ENCODE measurements around the gene RIPK4. TPM values are rescaled to one million over a fixed set of nuclear protein-coding genes. Genes with fewer than 3 reads are reported as not detected.

The RIPK4 gene
- not detected in 2 replicates for total RNA-seq

DNA sequence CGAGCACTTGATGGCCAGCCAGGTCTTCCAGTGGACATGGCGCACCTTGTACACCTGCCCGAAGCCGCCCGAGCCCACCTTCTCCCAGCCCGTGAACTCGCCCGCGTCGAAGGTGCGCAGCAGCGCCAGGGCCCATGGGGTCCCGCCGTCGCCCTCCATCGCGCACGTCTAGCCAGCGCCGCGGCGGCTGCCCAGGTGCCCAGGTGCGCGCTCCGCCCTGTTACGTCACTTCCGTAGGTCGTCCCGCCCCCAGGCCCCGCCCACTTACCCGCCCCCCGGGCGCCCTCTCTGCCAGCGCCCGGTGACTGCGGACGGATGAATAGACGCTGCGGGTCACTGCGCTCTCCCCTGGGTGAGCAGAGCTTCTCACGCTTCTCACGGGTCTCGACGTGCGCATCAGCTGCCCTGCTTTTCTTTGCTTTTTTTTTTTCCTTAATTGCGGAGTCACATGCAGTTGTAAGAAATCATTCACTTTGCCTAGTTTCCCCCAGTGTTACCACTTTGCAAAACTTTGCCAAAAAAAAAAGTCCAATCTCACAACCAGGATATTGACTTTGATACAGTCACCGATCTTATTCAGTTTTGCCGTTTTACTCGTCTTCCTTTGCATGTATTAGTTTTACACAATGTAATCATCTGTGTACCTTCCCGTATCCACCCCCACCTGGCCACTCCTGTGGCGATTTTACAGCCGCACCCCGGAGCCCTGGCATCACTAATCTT lies at the start of gene RIPK4:
Gene RIPK4, minus strand, starts transcription at position 170 of the 723 bp plus-strand sequence. Its CDS starts 11 bp downstream, at position 159.
- peaks cover 21% of the 10 kb centered on the region for H3K4me1 Mint-ChIP-seq (ENCODE audit: low read depth)
- intact Hi-C loops (cut with micrococcal nuclease), result no loop called here
- H3K27ac Mint-ChIP-seq, result no peak within 1 kb of the TSS
- peak within 1 kb of the TSS; percentile 71 for H3K4me3 Mint-ChIP-seq (ENCODE audit: low read depth)
- no peak for DNase-seq (ENCODE audit: low spot score)
- H3K36me3 Mint-ChIP-seq (ENCODE audit: low read depth), result peaks cover 5% of the 10 kb centered on the region
- H3K9me3 Mint-ChIP-seq, result no peaks in the 10 kb centered on the region
- H3K27me3 Mint-ChIP-seq (ENCODE audit: low read depth), result peaks cover 81% of the 10 kb centered on the region

DNA sequence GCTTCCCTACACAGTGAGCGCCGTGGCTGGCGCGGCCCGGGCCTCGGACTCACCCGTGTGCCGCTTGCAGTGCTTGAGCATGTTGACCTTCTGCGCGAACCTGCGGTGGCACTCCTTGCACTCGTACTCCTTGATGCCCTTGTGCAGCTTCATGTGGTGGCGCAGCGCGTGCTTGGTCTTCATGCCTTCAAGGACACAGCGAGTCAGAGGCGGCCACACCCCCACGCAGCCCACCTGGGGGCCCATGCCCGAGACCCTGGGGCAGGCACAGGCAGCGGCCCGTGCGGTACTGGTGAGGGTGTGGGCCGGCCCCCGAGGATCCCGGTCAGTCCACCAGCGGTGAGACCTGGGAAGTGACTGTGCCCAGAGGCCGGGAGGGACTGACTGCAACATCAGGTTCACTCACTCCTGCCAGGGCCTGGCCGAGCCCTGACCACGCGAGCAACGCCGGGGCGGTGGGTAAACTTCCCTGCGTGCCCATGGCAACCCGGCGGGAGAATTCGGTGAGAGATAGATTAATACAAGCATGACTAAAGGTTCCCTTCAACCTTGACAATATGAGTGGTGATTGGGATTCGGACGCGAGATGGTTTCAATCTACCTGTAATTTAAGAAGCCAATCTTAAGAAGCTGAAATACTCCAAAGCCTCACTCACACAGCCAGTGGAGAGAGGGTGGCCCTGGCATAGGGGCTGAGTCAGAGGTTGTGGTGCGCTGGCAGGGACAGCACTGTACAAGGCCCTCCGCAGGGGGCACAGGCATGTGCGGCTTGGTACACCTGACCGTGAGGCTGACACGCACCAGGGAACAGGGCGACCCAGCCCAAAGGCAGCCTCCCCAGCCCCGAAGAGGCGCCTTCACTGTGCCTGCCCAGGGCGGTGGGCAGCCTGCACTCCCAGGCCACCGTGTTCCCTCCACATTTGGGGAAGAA lies 49.1 kb upstream of the RIPK4 start:
- H3K9me3 Mint-ChIP-seq, result no peaks in the 10 kb centered on the region
- H3K4me1 Mint-ChIP-seq (ENCODE audit: low read depth), result no peaks in the 10 kb centered on the region
- intact Hi-C loops (cut with micrococcal nuclease), result loop anchor here (1.0 to 2.0 kb wide), 2 partner anchors 293 to 301 kb away; no protein-coding TSS in a partner anchor
- H3K27me3 Mint-ChIP-seq (ENCODE audit: low read depth), result no peaks in the 10 kb centered on the region
- H3K36me3 Mint-ChIP-seq (ENCODE audit: low read depth), result peaks cover 10% of the 10 kb centered on the region
- DNase-seq (ENCODE audit: low spot score), result no peak
- no peak overlapping the region for H3K27ac Mint-ChIP-seq
- no peak overlapping the region for H3K4me3 Mint-ChIP-seq (ENCODE audit: low read depth)

DNA sequence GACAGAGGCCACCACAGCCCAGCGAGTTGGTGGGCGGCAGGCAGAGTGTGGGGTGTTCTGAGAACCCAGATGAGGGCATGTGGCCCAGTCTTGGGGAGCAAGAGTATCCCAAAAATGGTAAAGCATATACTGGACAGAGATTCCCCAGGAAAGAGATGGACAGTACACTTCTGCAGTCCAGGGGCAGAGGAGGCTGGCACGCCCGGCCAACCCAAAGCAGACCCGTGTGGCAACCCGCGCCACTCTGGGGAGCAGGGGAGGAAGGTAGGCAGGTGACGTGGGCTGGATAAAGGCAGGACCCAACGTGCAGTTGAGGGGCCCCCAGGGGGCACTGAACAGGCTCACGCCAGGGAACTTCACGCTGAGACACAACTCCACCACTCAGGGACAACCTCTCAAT lies 46.4 kb upstream of the RIPK4 start:
- Mint-ChIP-seq H3K36me3 (ENCODE audit: low read depth) (peaks cover 26% of the 10 kb centered on the region), H3K27ac (no peak overlapping the region), H3K4me3 (ENCODE audit: low read depth) (no peak overlapping the region), H3K4me1 (ENCODE audit: low read depth) (no peaks in the 10 kb centered on the region), H3K9me3 (no peaks in the 10 kb centered on the region), H3K27me3 (ENCODE audit: low read depth) (no peaks in the 10 kb centered on the region)
- DNase-seq (ENCODE audit: low spot score), result no peak
- intact Hi-C loops (cut with micrococcal nuclease), result no loop called here

DNA sequence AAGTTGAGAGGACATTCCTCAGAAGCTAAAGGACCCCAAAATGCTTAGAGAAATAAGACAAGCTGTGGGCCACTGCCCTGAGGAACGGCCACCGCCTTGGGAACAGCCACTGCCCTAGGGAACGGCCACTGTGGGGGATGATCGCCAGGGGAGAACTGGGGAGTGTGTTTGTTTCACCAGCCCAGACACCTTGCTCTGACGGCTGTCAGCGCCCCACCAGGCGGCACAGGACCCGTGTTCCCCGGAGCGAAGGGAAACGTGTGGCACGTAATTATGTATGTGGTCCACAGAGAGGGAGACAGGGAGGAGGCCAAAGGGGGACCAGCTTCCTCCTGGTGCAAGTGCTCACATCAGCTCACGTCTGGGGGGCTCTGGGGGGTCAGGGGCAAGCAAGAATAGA lies 45.8 kb upstream of the RIPK4 start:
- intact Hi-C loops (cut with micrococcal nuclease), result no loop called here
- no peaks in the 10 kb centered on the region for H3K4me1 Mint-ChIP-seq (ENCODE audit: low read depth)
- H3K27ac Mint-ChIP-seq, result no peak overlapping the region
- H3K27me3 Mint-ChIP-seq (ENCODE audit: low read depth), result no peaks in the 10 kb centered on the region
- no peaks in the 10 kb centered on the region for H3K9me3 Mint-ChIP-seq
- H3K4me3 Mint-ChIP-seq (ENCODE audit: low read depth), result no peak overlapping the region
- no peak for DNase-seq (ENCODE audit: low spot score)
- peaks cover 30% of the 10 kb centered on the region for H3K36me3 Mint-ChIP-seq (ENCODE audit: low read depth)

DNA sequence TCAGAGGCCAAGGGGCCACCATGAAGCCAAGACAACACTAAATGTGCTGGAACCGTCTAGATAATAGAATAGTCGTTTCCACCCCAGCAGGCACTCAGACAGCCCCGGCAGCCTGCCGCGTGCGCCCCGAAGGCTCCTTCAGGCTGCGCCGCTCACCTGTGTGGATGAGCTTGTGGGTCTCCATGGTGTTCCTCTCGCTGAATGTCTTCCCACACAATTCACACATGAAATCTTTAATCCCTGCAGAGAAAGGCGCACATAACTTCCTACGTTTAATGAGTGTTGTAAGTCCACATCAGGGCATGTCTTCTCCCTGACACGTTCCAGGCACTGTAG lies 43.7 kb upstream of the RIPK4 start:
- no peak overlapping the region for H3K27ac Mint-ChIP-seq
- peaks cover 1% of the 10 kb centered on the region for H3K4me1 Mint-ChIP-seq (ENCODE audit: low read depth)
- intact Hi-C loops (cut with micrococcal nuclease), result no loop called here
- H3K4me3 Mint-ChIP-seq (ENCODE audit: low read depth), result no peak overlapping the region
- no peaks in the 10 kb centered on the region for H3K27me3 Mint-ChIP-seq (ENCODE audit: low read depth)
- DNase-seq (ENCODE audit: low spot score), result no peak
- H3K9me3 Mint-ChIP-seq, result peaks cover 11% of the 10 kb centered on the region
- peaks cover 43% of the 10 kb centered on the region for H3K36me3 Mint-ChIP-seq (ENCODE audit: low read depth)

DNA sequence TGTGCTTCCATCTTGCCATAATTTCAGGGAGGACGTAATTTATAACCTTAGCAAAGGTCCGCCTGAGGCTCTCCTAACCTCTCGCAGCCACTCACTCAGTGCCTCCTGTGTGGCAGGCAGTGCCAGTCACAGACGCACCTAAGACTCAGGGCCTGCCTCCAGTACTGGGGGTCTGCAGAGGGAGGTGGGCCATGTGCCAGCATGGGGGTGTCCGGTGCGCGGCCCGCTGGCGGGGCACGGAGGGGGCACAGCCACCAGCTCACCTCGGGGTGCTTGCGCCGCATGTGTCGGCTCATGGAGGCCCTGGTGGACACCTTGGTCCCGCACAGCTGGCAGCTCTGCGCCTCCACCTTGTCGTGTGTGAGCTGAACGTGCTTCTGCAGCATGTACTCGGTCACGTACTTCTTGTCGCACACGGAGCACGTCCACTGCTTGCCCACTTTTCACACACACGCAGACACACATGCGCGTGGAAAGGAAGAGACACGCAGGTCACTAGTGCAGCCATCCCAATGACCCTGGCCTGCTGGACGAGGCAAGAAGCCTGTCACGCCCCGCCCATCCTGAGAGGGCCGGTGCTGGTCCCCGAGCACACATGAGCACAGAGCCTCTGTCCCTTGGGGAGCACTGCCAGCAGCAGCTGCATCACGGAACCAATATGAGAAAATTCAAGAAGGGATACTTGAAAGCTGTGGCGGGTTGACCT lies 43.2 kb upstream of the RIPK4 start:
- Mint-ChIP-seq H3K27me3 (ENCODE audit: low read depth) (no peaks in the 10 kb centered on the region), H3K36me3 (ENCODE audit: low read depth) (peaks cover 43% of the 10 kb centered on the region), H3K4me3 (ENCODE audit: low read depth) (no peak overlapping the region), H3K4me1 (ENCODE audit: low read depth) (peaks cover 3% of the 10 kb centered on the region), H3K27ac (no peak overlapping the region), H3K9me3 (peaks cover 11% of the 10 kb centered on the region)
- intact Hi-C loops (cut with micrococcal nuclease), result no loop called here
- no peak for DNase-seq (ENCODE audit: low spot score)

DNA sequence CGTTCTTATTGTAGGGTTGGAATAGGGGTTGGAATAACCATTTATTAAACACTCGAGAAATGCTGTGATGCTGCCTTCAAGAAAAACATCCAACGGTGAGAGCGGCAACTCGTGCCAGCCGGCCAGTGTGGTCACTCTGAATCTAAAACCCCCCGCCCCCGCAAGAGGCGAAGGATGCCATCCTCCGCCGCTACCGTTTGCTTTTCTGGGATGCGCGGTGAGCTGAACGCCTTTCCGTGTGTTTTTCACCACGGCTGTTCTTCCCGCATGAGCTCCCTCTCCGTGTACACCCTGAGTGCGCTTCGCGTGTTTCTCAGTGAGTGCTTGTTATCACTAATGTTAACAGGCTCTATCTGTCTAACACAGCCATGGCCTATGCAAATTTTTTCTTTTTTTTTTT lies 42.0 kb upstream of the RIPK4 start:
- Mint-ChIP-seq H3K27ac (no peak overlapping the region), H3K4me1 (ENCODE audit: low read depth) (peaks cover 3% of the 10 kb centered on the region), H3K9me3 (peaks cover 11% of the 10 kb centered on the region), H3K4me3 (ENCODE audit: low read depth) (no peak overlapping the region), H3K27me3 (ENCODE audit: low read depth) (no peaks in the 10 kb centered on the region), H3K36me3 (ENCODE audit: low read depth) (peaks cover 40% of the 10 kb centered on the region)
- intact Hi-C loops (cut with micrococcal nuclease), result no loop called here
- no peak for DNase-seq (ENCODE audit: low spot score)

DNA sequence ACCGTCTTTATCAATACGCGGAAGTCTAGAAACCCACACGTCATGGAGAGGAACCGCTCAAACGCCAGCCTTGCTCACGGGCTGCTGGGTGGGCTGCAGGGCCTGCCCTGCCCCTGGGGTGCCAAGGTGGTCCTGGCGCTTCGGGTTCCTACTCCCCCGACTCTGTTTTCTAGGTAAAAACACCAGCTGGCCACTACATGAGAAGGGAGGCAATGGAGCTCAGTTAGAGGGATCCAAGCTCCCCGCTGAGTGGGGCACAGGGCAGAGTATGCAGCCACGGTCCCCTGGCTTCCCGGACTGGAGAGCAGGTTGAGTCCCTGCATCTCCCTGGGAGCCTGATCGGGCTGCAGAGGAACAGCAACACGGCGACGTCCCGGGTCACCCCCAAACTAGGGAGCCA lies 41.2 kb upstream of the RIPK4 start:
- Mint-ChIP-seq H3K9me3 (peaks cover 11% of the 10 kb centered on the region), H3K4me1 (ENCODE audit: low read depth) (peaks cover 3% of the 10 kb centered on the region), H3K36me3 (ENCODE audit: low read depth) (peaks cover 37% of the 10 kb centered on the region), H3K27ac (no peak overlapping the region), H3K27me3 (ENCODE audit: low read depth) (no peaks in the 10 kb centered on the region), H3K4me3 (ENCODE audit: low read depth) (no peak overlapping the region)
- no peak for DNase-seq (ENCODE audit: low spot score)
- intact Hi-C loops (cut with micrococcal nuclease), result no loop called here

DNA sequence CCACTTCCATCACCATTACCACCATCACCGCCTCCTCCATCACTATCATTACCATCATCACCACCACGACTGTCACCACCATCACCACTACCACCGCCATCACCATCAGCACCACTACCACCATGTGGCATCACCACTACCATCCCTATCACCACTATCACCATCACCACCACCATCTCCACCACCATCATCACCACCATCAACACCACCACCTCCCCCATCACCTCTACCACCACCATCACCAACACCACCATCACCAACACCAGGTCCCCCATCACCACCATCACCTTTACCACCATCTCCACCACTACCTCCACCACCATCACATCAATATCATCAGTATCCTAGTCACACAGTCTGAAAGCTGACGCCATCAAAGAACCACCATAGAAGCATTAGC lies 39.9 kb upstream of the RIPK4 start:
- Mint-ChIP-seq H3K9me3 (peaks cover 11% of the 10 kb centered on the region), H3K36me3 (ENCODE audit: low read depth) (peaks cover 46% of the 10 kb centered on the region), H3K4me3 (ENCODE audit: low read depth) (no peak overlapping the region), H3K4me1 (ENCODE audit: low read depth) (peaks cover 3% of the 10 kb centered on the region), H3K27me3 (ENCODE audit: low read depth) (no peaks in the 10 kb centered on the region), H3K27ac (no peak overlapping the region)
- intact Hi-C loops (cut with micrococcal nuclease), result no loop called here
- DNase-seq (ENCODE audit: low spot score), result no peak

DNA sequence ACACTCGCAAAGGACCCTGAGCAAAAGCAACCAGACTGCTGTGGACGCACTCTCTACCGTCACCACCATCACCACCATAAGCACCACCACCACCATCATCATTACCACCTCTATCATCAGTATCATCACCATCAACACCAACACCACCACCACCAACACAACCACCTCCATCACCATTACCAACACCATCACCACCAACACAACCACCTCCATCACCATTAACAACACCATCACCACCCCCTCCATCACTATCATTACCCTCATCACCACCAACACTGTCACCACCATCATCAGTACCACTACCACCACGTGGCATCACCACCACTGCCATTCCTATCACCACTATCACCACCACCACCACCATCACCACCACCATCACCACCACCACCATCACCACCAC lies 38.8 kb upstream of the RIPK4 start:
- H3K4me3 Mint-ChIP-seq (ENCODE audit: low read depth), result no peak overlapping the region

DNA sequence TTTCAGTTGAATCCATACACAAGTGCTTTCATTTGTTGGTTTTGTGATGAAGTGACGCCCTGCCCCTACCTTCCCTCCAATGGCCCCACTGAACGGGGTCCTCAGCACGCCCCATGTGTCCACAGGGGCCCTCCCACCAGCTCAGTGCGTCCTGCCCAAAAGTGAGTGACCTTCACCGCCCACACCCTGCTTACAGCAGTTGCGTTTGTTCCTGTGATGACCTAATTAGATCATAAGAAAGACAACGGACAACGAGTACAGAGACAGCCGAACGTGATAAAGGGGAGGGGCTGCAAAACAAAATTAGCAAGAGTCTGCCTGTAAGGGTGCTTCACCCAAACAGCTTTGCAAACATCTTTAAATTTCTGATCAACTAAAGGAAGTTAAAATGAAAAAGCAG lies 38.2 kb upstream of the RIPK4 start:
- Mint-ChIP-seq H3K27ac (no peak overlapping the region), H3K36me3 (ENCODE audit: low read depth) (peaks cover 50% of the 10 kb centered on the region), H3K4me1 (ENCODE audit: low read depth) (peaks cover 3% of the 10 kb centered on the region), H3K27me3 (ENCODE audit: low read depth) (no peaks in the 10 kb centered on the region), H3K4me3 (ENCODE audit: low read depth) (no peak overlapping the region), H3K9me3 (peaks cover 11% of the 10 kb centered on the region)
- intact Hi-C loops (cut with micrococcal nuclease), result no loop called here
- DNase-seq (ENCODE audit: low spot score), result no peak

More for the DNA sequence above, 38.8 kb upstream of the RIPK4 start:
- no peak for DNase-seq (ENCODE audit: low spot score)
- no peaks in the 10 kb centered on the region for H3K27me3 Mint-ChIP-seq (ENCODE audit: low read depth)
- intact Hi-C loops (cut with micrococcal nuclease), result no loop called here
- peaks cover 3% of the 10 kb centered on the region for H3K4me1 Mint-ChIP-seq (ENCODE audit: low read depth)
- H3K27ac Mint-ChIP-seq, result peak overlapping the region; percentile 2
- H3K9me3 Mint-ChIP-seq, result peaks cover 11% of the 10 kb centered on the region
- H3K36me3 Mint-ChIP-seq (ENCODE audit: low read depth), result peaks cover 50% of the 10 kb centered on the region

DNA sequence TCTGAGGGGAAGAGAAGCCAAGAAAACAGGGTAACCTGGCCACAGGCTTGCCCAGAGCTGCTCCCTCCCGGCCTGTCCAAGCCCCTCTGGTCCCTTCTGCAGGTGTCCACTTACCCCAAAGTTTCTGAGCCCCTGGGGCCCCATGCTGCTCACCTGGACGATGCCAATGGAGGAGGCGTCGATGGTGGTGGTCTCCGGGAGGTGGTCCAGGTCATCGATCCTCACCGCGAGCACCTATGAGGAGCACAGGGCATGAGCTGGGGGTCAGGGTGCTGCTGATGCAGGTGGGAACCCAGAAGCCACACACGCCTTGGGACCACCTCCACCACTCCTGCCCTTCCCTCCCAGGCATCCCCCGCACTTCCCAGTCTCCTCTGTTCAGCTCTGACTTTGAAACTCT lies 37.5 kb upstream of the RIPK4 start:
- Mint-ChIP-seq H3K36me3 (ENCODE audit: low read depth) (peaks cover 45% of the 10 kb centered on the region), H3K4me3 (ENCODE audit: low read depth) (no peak overlapping the region), H3K27me3 (ENCODE audit: low read depth) (no peaks in the 10 kb centered on the region), H3K9me3 (peaks cover 11% of the 10 kb centered on the region), H3K4me1 (ENCODE audit: low read depth) (peaks cover 3% of the 10 kb centered on the region), H3K27ac (no peak overlapping the region)
- DNase-seq (ENCODE audit: low spot score), result no peak
- intact Hi-C loops (cut with micrococcal nuclease), result no loop called here

DNA sequence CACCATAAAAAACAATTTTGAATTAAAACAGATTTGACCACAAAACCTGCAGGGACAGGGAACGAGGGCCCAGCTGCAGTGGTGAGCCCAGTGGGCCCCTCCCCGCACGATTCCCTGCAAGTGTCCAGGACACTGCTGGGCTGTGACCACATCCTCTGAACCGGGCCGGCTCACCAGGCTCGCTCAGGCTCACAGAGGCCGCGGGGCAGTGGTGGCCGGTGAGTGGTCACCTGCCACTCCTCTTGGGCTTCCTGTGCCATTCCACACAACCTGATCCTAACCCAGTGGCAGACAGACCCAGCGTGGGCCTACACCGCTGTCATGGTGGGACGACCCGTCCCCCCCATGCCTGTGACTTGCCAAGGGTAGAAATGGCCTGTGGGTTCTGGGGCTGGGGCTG lies 36.5 kb upstream of the RIPK4 start:
- Mint-ChIP-seq H3K4me1 (ENCODE audit: low read depth) (peaks cover 3% of the 10 kb centered on the region), H3K9me3 (peaks cover 11% of the 10 kb centered on the region), H3K4me3 (ENCODE audit: low read depth) (no peak overlapping the region), H3K36me3 (ENCODE audit: low read depth) (peaks cover 41% of the 10 kb centered on the region), H3K27ac (no peak overlapping the region), H3K27me3 (ENCODE audit: low read depth) (no peaks in the 10 kb centered on the region)
- intact Hi-C loops (cut with micrococcal nuclease), result no loop called here
- DNase-seq (ENCODE audit: low spot score), result no peak
